ENCODE results near the gene PML.

PML gene

GRCh38 chr15:73994413-73994883 is at the start of gene PML:
Gene PML, plus strand, starts transcription at chr15:73994716. Its CDS starts 97 bp downstream, at chr15:73994813.
- peak; percentile 97 for DNase-seq

DNA sequence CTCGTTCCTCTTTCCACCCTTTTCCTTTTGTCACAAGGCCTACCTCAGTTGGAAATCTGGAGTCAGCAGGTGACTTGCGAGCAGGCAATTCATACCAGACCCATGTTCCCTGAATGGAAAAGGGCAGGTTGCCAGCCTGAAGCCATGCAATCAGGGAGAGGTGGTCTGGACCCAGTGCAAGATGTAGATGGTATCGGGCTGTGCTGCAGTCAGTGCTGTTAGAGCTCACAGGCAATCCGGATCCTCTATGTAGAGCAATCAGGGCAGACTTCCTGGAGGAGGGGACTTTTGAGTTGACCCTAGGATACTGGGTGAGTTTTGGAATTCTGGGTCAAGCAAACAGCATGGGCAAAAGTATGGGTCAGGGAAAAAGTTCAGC is 49.4 kb upstream of the PML start:
- DNase-seq: no peak

- no peak for DNase-seq
Measured at GRCh38 chr15:73946046-73946721, 48.3 kb upstream of the PML start.

- DNase-seq: no peak
Measured at GRCh38 chr15:73946795-73947370, 47.6 kb upstream of the PML start.

- no peak for DNase-seq
Measured at GRCh38 chr15:73947651-73948050, 46.9 kb upstream of the PML start.

GRCh38 chr15:73948396-73948795 is 46.1 kb upstream of the PML start:
- DNase-seq: no peak

DNA sequence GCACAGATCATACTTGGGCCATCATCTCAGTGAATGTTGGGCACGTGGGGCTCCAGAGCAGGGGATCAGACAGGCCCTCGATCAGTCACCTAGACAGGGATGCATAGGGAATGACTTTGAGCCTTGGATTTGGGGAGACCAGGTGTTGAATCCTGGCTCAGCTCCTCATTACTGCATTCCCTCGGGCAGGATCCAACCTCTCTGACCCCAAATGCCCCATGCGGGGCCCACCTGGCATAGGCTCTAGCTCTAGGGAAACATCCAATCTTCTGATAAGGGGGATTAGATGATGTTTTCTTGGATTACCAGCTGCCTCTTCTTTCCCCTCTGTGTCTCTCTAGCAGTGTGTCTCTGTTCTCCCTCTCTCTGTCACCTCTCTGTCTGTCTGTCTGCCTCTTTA is 45.5 kb upstream of the PML start:
- DNase-seq: no peak

GRCh38 chr15:73949496-73949895 is 45.0 kb upstream of the PML start:
- no peak for DNase-seq

- DNase-seq: no peak
Measured at GRCh38 chr15:73950479-73950830, 44.1 kb upstream of the PML start.

GRCh38 chr15:73950831-73951561 is 43.5 kb upstream of the PML start:
- DNase-seq: peak; percentile 96

DNA sequence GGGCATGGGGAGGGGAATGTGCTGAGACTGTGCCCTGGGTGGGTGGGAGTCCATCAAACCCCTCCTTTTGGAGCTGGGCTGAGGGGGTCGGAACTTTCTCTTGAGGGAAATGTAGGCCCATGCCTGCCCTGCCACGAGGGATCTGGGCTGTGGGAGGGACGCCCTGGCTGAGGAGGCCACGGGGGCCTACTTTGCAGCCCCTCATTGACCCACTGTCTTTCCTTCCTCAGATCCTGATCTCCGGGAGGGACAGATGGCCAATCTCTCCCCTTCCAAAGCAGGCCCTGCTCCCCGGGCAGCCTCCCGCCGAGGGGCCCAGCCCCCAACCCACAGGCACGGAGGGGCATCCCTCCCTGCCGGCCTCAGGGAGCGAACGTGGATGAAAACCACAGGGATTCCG is 42.9 kb upstream of the PML start:
- no peak for DNase-seq

DNA sequence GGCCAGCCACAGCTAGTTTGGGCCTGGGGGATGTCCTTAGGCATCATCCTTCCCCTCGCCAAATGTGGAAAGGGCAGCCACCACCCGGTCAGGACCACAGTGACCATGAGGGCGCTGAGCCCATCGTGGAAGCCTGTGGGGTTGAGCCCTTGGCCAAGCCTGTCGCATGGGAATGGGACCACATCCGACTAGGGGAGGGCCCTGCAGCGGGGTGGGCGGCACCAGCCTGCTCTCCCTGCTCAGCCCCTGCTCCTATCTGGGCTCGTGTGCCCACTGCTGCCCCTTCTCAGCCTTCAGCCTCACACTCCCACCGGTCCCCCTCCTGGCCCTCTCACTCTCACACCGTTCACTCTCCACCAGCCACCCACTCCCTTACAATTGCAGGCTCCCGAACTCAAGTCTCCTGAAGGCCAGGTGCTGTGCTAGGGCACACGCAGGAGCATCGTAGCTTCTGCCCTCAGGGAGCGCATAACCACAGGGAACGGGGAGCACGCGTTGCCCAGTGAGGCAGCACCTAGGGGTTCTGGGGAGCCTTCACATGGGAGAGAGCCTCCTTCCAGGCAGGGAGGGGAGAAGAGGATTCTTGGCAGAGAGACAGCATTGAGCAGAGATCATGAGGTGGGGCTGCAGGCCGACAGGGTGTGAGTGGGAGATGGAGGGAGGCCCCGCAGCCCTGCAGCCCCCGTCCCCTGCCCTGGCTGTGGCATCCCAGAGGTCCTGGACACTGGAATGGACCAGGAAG is 42.2 kb upstream of the PML start:
- DNase-seq: no peak

GRCh38 chr15:73952913-73953750 is 41.4 kb upstream of the PML start:
- DNase-seq: no peak

- peak; percentile 33 for DNase-seq
Measured at GRCh38 chr15:73954188-73955145, 40.0 kb upstream of the PML start.

GRCh38 chr15:73955326-73955725 is 39.2 kb upstream of the PML start:
- DNase-seq: no peak

- DNase-seq: no peak
Measured at GRCh38 chr15:73955861-73956742, 38.4 kb upstream of the PML start.

DNA sequence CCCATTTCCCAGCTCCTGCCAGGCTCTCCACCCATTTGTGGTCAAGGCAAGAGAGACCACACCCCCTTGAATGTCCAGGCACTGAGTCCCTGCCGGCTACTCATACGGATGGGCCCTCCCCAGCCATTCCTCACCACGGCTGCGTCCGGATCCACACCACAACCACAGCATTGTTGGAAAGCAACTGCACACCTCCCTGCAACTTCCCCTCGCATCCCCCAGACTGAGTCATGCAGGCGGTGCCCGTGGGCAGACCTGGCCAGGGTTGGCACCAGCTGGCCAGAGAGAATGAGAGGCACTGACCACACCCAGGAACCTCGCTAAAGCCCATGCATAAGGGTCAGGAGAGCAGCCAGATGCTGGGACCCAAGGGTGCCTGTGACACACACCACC is 37.8 kb upstream of the PML start:
- DNase-seq: no peak

GRCh38 chr15:73957276-73957675 is 37.2 kb upstream of the PML start:
- DNase-seq: no peak

- DNase-seq: no peak
Measured at GRCh38 chr15:73957785-73958184, 36.7 kb upstream of the PML start.

DNA sequence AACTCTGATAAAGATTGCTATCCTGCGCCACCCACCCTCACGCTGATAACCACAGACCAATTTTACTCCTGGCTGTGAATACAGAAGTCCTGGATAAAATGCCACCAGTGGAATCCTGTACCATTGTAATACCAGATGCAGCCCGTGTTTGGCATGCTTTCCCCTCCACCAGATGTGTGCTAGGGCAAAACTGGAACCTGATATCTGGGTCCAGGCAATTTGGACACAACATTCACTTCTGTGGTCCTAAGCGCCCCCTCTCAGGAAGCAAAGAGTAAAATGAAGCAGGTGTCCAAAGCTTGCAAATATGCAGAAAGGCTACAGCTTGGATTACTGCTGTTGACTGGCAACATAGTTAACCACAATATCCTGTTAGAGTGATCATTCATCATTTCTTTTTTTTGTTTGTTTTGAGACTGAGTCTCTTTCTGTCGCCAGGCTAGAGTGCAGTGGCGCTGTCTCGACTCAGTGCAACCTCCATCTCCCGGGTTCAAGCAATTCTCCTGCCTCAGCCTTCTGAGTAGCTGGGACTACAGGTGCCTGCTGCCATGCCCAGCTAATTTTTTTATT is 35.4 kb upstream of the PML start:
- DNase-seq: no peak

Data from eye (tissue), 1 donor.